ENCODE results near the gene HOXA3. TPM values are rescaled to one million over a fixed set of nuclear protein-coding genes. Genes with fewer than 3 reads are reported as not detected.

HOXA3 gene
- total and polyA plus RNA-seq, 4 donors, result 1.9 to 10.7 (median 6.3) TPM

- peak; percentile 74 to 85 (median 84) for DNase-seq
- peaks cover 0 to 49% (median 1%) of the 10 kb centered on the region in 4 donors for H3K36me3 ChIP-seq (ENCODE audit: control insufficient read depth in 4 of 4, insufficient read depth in 4 of 4, low read length in 4 of 4)
Observed at GRCh38 chr7:27115221-27116026, 37.0 kb downstream of the HOXA3 start.

DNA sequence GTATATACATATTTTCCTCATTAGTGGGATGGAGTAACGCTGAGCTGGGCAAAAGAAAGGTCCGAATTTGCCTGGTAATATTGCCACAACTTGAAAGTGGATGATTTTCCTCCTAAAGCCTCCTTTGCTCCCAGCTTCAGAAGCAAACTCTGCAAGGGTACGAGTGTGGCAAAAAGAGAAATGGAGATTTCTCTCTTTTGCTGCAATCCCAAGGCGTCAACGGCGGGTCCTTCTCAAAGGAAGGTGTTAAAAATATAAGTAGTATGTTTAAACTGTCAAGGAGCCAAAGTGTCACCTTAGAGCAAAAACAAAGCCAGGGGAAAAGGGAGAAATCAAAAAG is 37.5 kb downstream of the HOXA3 start:
- Histone ChIP-seq H3K36me3 (ENCODE audit: control insufficient read depth in 4 of 4, insufficient read depth in 4 of 4, low read length in 4 of 4) (peaks cover 0 to 50% (median 3%) of the 10 kb centered on the region in 4 donors), H3K9me3 (ENCODE audit: control insufficient read depth in 4 of 4, insufficient read depth in 3 of 4, low read length in 3 of 4) (no peaks in the 10 kb centered on the region), H3K27ac (ENCODE audit: low read depth in 1 of 2, low read length in 1 of 2) (peak overlapping the region in 1 of 2 donors; percentile 89), H3K9ac (ENCODE audit: insufficient read depth in 1 of 2, low read length in 2 of 2) (peak overlapping the region; percentile 42 to 100), H3K27me3 (ENCODE audit: control insufficient read depth in 3 of 3, insufficient read depth in 3 of 3, low read length in 2 of 3) (peaks cover 0 to 48% (median 5%) of the 10 kb centered on the region in 3 donors), H3K4me3 (peak overlapping the region; percentile 67), H3K4me1 (ENCODE audit: control insufficient read depth in 5 of 5, insufficient read depth in 5 of 5, low read length in 5 of 5) (peaks cover 0 to 43% (median 10%) of the 10 kb centered on the region in 5 donors)
- ATAC-seq (ENCODE audit: insufficient read depth, low FRiP score), result no peak
- TF ChIP-seq CTCF (IDR thresholded peaks at IDR 0.05; ENCODE audit: control extremely low read depth, extremely low read depth), result no peak
- peak in 1 of 3 donors; percentile 74 for DNase-seq
- 38 to 58% methylated on average over 6 of the region's 6 CpGs for WGBS, 2 donors

More at GRCh38 chr7:27115221-27116026, 37.0 kb downstream of the HOXA3 start:
- no peak for TF ChIP-seq CTCF (IDR thresholded peaks at IDR 0.05; ENCODE audit: control extremely low read depth, extremely low read depth)
- Histone ChIP-seq H3K4me3 (peak overlapping the region; percentile 67), H3K9me3 (ENCODE audit: control insufficient read depth in 4 of 4, insufficient read depth in 3 of 4, low read length in 3 of 4) (no peaks in the 10 kb centered on the region), H3K27ac (ENCODE audit: low read depth in 1 of 2, low read length in 1 of 2) (peak overlapping the region in 1 of 2 donors; percentile 89), H3K4me1 (ENCODE audit: control insufficient read depth in 5 of 5, insufficient read depth in 5 of 5, low read length in 5 of 5) (peaks cover 0 to 44% (median 8%) of the 10 kb centered on the region in 5 donors), H3K27me3 (ENCODE audit: control insufficient read depth in 3 of 3, insufficient read depth in 3 of 3, low read length in 2 of 3) (peaks cover 0 to 44% (median 5%) of the 10 kb centered on the region in 3 donors), H3K9ac (ENCODE audit: insufficient read depth in 1 of 2, low read length in 2 of 2) (peak overlapping the region; percentile 42 to 100)
- WGBS, 2 donors, result 39 to 71% methylated on average over 45 of the region's 45 CpGs
- peak; percentile 15 for ATAC-seq (ENCODE audit: insufficient read depth, low FRiP score)

GRCh38 chr7:27113991-27114769 is 38.2 kb downstream of the HOXA3 start:
- no peak for TF ChIP-seq CTCF (IDR thresholded peaks at IDR 0.05; ENCODE audit: control extremely low read depth, extremely low read depth)
- peaks cover 0 to 57% (median 6%) of the 10 kb centered on the region in 4 donors for H3K36me3 ChIP-seq (ENCODE audit: control insufficient read depth in 4 of 4, insufficient read depth in 4 of 4, low read length in 4 of 4)
- peaks cover 0 to 48% (median 3%) of the 10 kb centered on the region in 3 donors for H3K27me3 ChIP-seq (ENCODE audit: control insufficient read depth in 3 of 3, insufficient read depth in 3 of 3, low read length in 2 of 3)
- peaks cover 0 to 43% (median 12%) of the 10 kb centered on the region in 5 donors for H3K4me1 ChIP-seq (ENCODE audit: control insufficient read depth in 5 of 5, insufficient read depth in 5 of 5, low read length in 5 of 5)
- WGBS, 2 donors, result 40 to 70% methylated on average over 25 to 26 of the region's 26 CpGs
- DNase-seq (peak; percentile 75 to 95 (median 90)), ATAC-seq (ENCODE audit: insufficient read depth, low FRiP score) (peak; percentile 20)
- H3K4me3 ChIP-seq, result peak overlapping the region; percentile 37
- H3K9ac ChIP-seq (ENCODE audit: insufficient read depth in 1 of 2, low read length in 2 of 2), result peak overlapping the region; percentile 43 to 97
- H3K27ac ChIP-seq (ENCODE audit: low read depth in 1 of 2, low read length in 1 of 2), result peak overlapping the region in 1 of 2 donors; percentile 83
- H3K9me3 ChIP-seq (ENCODE audit: control insufficient read depth in 4 of 4, insufficient read depth in 3 of 4, low read length in 3 of 4), result no peaks in the 10 kb centered on the region

Data from lung (tissue), 12 donors.